Kidney (tissue), 14 donors: ENCODE data around the gene PRKAR1B. TPM values are rescaled to one million over a fixed set of nuclear protein-coding genes. Genes with fewer than 3 reads are reported as not detected.

ENCODE experiments used
- DNase-seq, 5 donors: peaks; one replicate each; pipeline ENCODE4 v3.0.0-alpha.2; 2013 to 2020
- FAIRE-seq: peaks from 2 replicates; lab custom pipeline; 2012; peaks lifted over from hg19 to GRCh38; lab: Jason Lieb, UNC
- H3K27ac ChIP-seq, 2 donors: one replicate each; pipeline ENCODE4 v1.7.0; 2013; ENCODE audit warnings: low read depth in 2 of 2, low read length in 2 of 2, inconsistent platforms in 1 of 2
- H3K27me3 ChIP-seq: one replicate; pipeline ENCODE4 v1.7.1; 2013; ENCODE audit warnings: low read length, inconsistent platforms; ENCODE audit not compliant: control insufficient read depth, insufficient read depth
- H3K36me3 ChIP-seq, 3 donors: one replicate each; pipeline versions ENCODE4 v1.7.0 to v1.7.1; 2013; ENCODE audit warnings: low read length in 3 of 3, control low read depth in 1 of 3, inconsistent platforms in 1 of 3; ENCODE audit not compliant: insufficient read depth in 3 of 3, control insufficient read depth in 2 of 3
- H3K4me1 ChIP-seq, 3 donors: one replicate each; pipeline versions ENCODE4 v1.7.0 to v1.7.1; 2013; ENCODE audit warnings: low read length in 3 of 3, inconsistent platforms in 1 of 3, low read depth in 1 of 3; ENCODE audit not compliant: control insufficient read depth in 2 of 3, insufficient read depth in 2 of 3
- H3K4me3 ChIP-seq, 3 donors: one replicate each; pipeline versions ENCODE4 v1.7.0 to v1.8.1; 2013; ENCODE audit warnings: low read length in 3 of 3, control low read depth in 1 of 3, inconsistent platforms in 1 of 3
- H3K9ac ChIP-seq, 3 donors: one replicate each; pipeline versions ENCODE4 v1.7.0 to v1.7.1; 2013; ENCODE audit warnings: low read length in 3 of 3, control low read depth in 1 of 3, inconsistent platforms in 1 of 3
- H3K9me3 ChIP-seq, 3 donors: one replicate each; pipeline versions ENCODE4 v1.7.0 to v1.7.1; 2013; ENCODE audit warnings: low read length in 3 of 3, control low read depth in 1 of 3, inconsistent platforms in 1 of 3; ENCODE audit not compliant: control insufficient read depth in 2 of 3, insufficient read depth in 1 of 3
- CTCF ChIP-seq: IDR thresholded peaks from 3 replicates; pipeline ENCODE4 v1.5.1; 2012; ENCODE audit warnings: mild to moderate bottlenecking, moderate library complexity, borderline replicate concordance; ENCODE audit not compliant: insufficient read depth; ENCODE audit errors: extremely low read depth
- intact Hi-C: fragments of 100-400 bp; cut with DNase I; formaldehyde crosslinking; loops from one replicate; pipeline ENCODE4 v1.11.1; 2022
- polyA plus RNA-seq: library from polyadenylated mRNA; stranded (reverse); fragments of 350-450 nt; fragmentation: Illumina TruSeq; extraction: RNeasy Lipid Tissue Mini Kit (QIAGEN cat#74804); gene quantifications from one replicate; pipeline ENCODE4 v1.2.3, GENCODE V29; 2014; ENCODE audit warnings: low read depth, low replicate concordance; ENCODE audit not compliant: insufficient read depth
- total RNA-seq: library from RNA; stranded (reverse); fragmentation: NEBNext Ultra II Directional; extraction: Animal tissue kit (Norgen Biotek cat#: 25700); gene quantifications from one replicate; pipeline ENCODE4 v1.2.1, GENCODE V29; 2021
- donor health status: control.
- donor health status: control.
- donor health status: control.
- donor health status: control.
- donor health status: control.
- donor health status: DM: yes; HTN: yes; CAD: no.
- donor health status: Normal renal cell carcinoma (clear cell type).

PRKAR1B gene
- total and polyA plus RNA-seq, 2 donors from 2014 or later: 15.9 to 21.4 TPM

- Histone ChIP-seq H3K27me3 (no peaks in the 10 kb centered on the region), H3K27ac (peak overlapping the region; percentile 61 to 88), H3K9me3 (no peaks in the 10 kb centered on the region), H3K4me3 (no peak overlapping the region), H3K36me3 (no peaks in the 10 kb centered on the region), H3K9ac (no peak overlapping the region), H3K4me1 (peaks cover 0 to 15% (median 0%) of the 10 kb centered on the region in 3 donors)
- FAIRE-seq (no peak), DNase-seq (peak; percentile 62 to 90 (median 85))
- no peak for TF ChIP-seq CTCF
- intact Hi-C loops: no loop called here
Observed at GRCh38 chr7:601595-602340, 125.3 kb downstream of the PRKAR1B start.

- Histone ChIP-seq H3K9me3 (no peaks in the 10 kb centered on the region), H3K4me1 (peaks cover 0 to 15% (median 0%) of the 10 kb centered on the region in 3 donors), H3K27ac (peak overlapping the region; percentile 28 to 43), H3K27me3 (no peaks in the 10 kb centered on the region), H3K36me3 (no peaks in the 10 kb centered on the region), H3K4me3 (no peak overlapping the region), H3K9ac (no peak overlapping the region)
- TF ChIP-seq CTCF: no peak
- FAIRE-seq (no peak), DNase-seq (peak in 1 of 5 donors; percentile 72)
- intact Hi-C loops: no loop called here
Observed at GRCh38 chr7:601036-601594, 126.0 kb downstream of the PRKAR1B start.

GRCh38 chr7:600149-601035, 126.7 kb downstream of the PRKAR1B start:
- Histone ChIP-seq H3K9me3 (no peaks in the 10 kb centered on the region), H3K27ac (peak overlapping the region in 1 of 2 donors; percentile 43), H3K4me1 (peaks cover 0 to 15% (median 0%) of the 10 kb centered on the region in 3 donors), H3K27me3 (no peaks in the 10 kb centered on the region), H3K36me3 (peaks cover 0 to 2% (median 2%) of the 10 kb centered on the region in 3 donors), H3K4me3 (no peak overlapping the region), H3K9ac (no peak overlapping the region)
- FAIRE-seq: no peak
- DNase-seq: peak in 1 of 5 donors; percentile 63
- intact Hi-C loops: no loop called here
- no peak for TF ChIP-seq CTCF
